NCI-H345 (cell line): ENCODE results near the gene AFAP1L2.
A peak's percentile ranks its signal among the peaks of the same experiment; 100 is the strongest.

Source experiments
- DNase-seq: peaks from one replicate; lab custom pipeline; 2025; lab: John Stamatoyannopoulos, UW

AFAP1L2 gene

GRCh38 chr10:114404171-114405010, at the start of gene AFAP1L2:
Gene AFAP1L2 (minus strand): TSS chr10:114404502. CDS start chr10:114404455, 47 bp downstream.
- DNase-seq, result peak; percentile 15

DNA sequence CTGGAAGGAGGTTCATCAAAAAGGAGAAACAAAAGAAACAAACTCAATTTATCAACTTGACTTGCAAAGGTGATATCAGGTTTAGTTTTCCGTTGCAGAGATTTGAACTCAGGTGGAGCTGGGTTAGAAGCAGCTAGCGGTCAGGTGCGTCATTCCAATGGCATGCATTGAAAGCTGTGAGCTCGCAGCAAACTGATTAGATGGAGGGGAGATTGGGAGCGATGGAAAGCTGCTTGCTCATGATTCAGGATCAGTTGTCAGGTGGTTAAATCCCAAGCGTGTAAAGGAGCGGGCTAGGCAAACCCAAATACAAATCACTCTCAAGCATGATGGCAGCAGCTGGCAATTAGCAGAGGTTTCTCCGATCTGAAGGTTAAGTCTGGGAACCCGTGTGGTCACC, 49.3 kb upstream of the AFAP1L2 start:
- no peak for DNase-seq

GRCh38 chr10:114448897-114449296, 44.6 kb upstream of the AFAP1L2 start:
- DNase-seq, result no peak

- no peak for DNase-seq
Measured at GRCh38 chr10:114445332-114445731, 41.0 kb upstream of the AFAP1L2 start.

- DNase-seq, result no peak
Measured at GRCh38 chr10:114444819-114445218, 40.5 kb upstream of the AFAP1L2 start.

DNA sequence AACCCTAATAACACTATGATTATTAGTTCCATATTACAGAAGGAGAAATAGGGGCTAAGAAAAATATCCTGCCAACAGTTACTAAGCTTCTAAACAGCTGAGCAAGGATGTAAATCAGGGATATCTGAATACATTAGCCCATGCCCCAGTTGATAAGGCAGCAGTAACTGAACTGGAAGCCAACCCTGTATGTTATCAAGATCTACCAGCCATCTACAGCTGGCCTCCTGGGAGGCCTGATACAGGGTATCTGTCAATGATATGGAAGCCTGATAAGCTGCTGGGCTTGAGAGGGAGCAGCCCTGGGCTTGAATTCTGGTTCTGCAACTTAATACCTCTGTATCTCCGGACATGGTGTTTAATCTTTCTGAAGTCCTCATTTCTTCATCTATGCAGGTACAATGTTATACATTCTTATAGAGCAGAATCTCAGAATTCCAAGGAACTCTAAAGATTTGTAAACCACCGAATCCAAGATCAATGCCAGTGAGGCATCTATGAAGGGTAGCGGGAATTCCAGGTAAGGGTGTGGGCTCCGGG, 37.9 kb upstream of the AFAP1L2 start:
- DNase-seq, result no peak

DNA sequence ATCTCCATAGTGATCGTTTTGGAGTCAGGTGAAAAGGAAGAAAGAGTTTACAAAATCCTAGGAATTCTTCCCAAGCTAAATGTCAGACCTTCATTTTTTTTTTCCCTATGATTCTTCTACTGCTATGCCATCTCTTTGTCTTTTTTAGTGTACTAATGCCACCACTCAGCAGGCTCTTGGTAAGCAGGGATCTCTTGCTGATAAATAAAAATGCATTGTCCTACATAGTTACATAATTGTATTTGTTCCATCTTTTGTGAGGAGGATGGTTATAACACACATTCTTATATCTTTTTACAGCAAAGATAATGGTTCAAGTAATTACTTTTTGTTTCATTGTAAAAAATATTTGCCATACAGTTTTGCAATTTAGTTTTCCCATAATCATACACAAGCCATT, 36.8 kb upstream of the AFAP1L2 start:
- DNase-seq, result no peak

DNA sequence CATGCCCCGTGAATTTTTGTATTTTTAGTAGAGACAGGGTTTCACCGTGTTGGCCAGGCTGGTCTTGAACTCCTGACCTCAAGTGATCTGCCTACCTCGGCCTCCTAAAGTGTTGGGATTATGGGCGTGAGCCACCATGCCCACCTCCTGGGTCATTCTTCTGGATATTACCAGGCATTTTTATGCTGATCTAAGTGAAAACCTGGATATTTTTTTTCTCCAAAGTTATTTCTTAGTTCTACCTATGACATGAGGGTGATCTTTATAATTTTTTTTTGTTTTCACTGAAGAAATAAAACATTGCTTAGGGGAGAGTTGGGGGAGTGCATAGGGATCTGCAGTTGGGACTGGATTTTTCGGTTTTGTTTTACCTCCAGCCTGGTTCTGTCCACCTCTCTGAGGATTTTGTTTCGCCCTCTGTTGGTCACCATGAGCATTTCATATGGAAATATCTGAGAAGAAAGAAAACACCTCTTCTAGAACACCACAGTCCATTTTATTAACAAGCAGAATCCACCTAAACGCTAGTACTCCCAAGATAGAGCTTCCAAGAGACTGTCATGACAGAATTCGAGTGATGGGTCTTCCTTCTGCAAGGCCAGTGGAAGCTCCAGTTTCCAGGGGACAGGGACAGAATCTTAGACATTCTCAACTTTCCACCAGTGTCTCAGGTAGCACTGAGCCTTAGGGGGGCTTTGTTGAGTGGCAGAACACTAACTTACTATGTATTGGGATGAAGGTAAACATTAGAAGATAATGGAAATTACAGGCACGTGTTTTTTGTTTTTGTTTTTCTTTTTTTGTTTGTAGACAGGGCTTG, 33.4 kb upstream of the AFAP1L2 start:
- no peak for DNase-seq

- no peak for DNase-seq
Measured at GRCh38 chr10:114436941-114437340, 32.6 kb upstream of the AFAP1L2 start.

DNA sequence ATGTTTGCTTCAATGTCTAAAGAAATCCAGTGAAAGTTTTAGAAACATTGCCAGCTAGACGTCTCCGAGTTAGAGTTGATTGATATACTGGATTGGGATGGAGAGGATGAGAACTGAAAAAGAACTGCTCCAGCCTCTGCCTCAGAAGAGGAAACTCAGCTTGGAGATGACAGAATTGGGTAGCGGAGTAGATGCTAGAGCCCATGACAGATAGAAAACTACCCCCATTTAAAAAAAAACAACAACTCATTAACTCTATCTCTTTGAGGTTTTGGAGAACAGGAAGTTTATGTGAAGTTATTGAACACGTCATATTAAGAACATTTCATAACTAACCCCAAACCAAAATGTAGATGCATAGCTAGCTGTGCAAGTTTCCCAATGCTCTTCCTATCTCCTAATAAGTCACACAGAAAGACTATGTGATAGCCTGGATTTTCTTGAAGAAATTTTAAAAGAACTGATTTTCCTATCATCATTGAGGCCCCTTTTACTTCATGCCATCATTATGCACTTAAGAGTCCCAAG, 28.3 kb upstream of the AFAP1L2 start:
- DNase-seq, result no peak

GRCh38 chr10:114431414-114432135, 27.3 kb upstream of the AFAP1L2 start:
- no peak for DNase-seq

DNA sequence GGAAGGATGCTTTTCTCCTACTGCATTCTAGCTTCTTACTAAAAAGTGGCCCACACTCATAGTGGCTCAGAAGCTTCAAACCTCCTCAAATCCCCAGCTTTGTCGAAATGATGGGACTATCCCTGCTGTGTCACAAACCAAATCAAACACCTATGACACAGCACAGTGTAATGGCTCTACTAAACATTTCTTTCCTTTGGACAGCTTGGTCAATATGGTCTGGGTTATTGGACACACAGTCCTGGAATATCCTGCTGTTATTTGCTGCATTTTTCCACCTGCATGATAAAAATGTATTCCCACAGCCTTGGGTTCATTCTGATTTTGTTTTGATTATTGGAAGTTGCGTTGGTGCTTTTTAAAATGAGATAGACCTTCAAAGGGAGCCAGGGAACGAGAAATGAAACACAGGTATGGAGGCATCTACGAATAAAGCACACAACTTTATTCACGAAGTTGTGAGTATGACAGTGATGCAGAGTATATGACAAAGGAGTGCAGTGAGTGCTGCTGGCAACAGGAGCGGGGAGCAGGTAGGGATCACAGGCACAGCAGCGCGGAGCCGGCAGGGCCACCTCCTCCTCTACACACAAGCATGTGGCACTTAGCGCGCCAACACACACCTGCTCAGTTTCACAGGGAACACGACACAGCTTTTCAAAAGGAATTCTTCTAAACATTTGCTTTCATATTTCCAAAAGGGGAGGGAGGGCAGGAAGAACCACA, 26.5 kb upstream of the AFAP1L2 start:
- DNase-seq, result no peak

DNA sequence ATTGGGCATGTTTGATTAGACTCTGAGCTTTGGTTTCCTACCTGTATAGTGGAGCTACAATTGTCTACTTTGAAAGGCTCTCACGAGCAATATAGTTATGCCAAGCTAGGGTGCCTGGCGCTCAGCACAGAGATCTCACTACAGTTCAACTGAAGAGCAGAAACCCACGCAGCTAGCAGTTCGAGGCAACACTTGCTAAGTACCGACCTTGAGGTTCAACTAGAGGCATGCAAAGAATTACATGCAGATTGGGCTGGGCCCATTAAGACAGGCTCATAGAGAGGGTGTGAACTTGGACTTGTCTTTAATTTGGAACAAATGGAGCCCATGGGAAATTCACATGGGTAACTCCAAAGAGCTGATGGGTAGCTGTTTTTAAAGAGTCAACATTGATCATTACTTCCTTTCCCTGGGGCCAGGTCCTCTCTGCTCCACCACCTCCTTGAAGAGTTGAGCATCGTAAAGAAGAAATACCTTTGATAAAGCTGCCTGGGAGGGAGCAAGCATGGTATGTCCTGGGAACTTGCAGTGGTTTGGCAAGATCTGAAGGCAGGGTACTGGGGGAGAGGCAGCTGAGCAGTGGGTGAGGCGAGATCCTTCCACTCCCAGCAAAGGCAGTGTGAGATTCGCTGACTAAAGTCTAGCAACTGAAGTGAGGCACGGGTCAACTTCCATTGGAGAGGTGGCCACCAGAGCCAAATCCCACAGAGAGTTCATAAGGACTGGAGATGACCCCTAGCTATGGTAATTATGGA, 25.5 kb upstream of the AFAP1L2 start:
- DNase-seq, result no peak

DNA sequence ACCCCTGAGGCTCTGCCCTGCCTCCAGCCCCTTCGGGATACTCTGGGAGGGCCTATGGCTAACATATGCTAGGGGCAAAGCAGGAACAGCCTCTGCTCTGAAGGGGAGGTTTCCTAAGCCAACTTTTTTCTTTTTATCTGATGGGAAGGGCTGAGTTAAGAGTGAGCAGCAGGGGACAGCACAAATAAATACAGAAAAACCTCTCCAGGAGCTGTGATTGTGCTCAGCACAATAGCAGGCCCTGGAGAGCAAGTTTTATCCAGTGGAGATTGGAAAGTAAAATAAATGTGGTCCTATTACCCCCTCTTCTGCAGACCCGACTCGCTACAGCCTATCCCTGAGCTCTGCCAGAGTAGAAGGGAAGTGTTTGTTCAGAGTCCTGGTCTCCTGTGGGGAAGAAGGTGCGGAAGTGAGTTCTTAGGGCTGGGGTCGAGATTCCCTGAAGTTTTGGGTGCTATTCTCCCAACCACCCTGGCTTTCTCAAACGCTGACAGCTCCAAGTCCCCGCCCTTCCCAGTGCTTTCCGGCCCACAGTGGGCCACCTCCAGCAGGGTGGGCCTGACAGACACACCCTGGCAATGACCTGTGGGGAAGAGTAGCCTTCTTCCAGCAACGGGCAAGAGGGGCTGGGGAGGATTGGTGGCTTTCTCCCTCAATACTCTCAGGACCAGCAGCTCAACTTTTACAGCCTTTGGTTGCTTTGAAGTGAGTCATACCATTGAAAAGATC, 23.0 kb upstream of the AFAP1L2 start:
- DNase-seq, result peak; percentile 57

DNA sequence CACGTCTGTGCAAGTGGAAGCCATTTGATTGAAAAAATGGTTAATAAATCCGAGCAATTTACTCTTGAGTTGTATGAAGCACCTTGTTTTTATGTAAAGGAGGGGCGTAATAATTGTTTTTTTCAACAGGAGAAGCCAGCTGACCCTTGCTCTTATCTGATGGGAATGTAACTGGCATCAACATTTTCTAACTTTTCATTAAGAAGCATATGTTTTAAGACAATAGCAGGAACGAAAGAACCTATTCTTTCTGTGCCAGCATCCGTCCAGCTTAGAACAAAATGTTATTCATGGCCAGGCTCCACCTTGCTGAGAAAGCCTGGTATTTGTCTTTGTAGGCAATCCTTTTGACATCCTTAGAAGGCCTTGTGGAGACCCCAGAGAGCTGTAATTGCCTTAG, 22.2 kb upstream of the AFAP1L2 start:
- no peak for DNase-seq

DNA sequence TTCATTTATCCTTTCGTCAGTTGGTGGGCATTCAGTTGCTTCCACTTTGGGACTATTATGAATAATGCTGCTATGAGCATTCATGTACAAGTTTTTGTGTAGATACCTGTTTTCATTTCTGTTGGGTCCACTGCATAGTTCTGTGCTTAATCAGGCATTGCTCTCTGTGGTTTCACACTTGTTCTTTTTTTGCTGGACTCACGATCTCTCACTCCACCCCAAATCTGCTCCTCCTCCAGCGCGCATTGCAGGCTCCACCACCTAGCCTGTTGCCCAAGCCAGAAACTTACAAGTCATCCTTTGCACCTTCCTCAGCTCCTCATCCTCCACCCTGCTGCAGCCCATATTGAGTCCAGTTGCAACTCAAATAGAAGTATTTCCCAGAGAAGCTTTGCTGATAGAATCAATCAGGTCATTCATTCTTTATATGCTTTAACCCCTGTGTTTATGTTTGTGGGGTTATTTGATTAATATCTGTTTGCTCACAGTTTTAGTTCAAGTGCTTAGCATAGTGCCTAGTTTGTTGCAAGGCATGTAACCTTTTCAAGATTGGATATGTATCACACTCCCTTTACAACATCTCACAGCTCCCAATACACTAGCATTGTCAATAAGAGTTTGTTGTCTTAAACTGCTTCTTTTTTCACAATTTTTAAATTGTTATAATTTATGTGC, 16.6 kb upstream of the AFAP1L2 start:
- DNase-seq, result no peak

GRCh38 chr10:114418109-114418508, 13.8 kb upstream of the AFAP1L2 start:
- DNase-seq, result no peak

DNA sequence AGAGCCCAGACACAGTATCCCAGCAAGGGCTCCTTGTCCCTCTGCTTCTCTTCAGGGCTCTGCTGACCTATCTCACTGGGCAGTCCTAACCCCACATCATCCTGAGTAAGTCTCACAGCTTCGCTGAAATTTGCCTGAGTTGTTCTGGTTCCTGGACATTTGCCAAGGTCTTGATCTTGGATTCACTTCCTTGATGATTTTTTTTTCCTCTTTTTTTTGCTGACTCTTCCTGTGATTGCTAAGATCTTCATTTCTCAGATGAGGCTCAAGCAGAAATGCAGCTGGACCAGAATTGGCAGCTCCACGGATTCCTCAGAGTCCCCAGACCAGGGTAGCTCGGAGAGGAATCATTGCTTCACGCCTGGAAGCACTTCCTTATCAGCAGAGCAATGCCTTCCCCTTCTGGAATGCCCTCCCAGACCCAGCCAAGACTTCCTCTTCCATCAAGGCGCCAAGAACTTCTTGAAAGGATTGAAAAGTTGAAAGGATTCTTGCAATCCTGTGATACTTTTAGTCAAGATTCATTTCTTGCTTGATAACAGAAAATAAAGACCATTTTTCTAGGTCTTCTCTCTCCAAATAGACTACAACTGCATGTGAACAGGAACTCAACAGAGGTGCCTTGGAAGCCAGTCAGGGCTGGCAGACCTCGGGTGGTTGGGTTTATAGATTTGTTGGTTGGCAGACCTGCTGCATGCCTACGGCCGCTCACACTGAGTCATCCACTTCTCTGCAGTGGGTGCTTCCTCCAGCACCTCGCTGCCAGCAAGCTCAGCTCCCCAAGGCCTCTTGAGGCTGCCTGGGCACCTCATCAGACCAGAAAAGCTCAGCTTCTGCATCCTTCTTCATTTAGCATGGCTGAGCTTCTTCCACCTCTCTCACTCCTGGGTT, 8.8 kb upstream of the AFAP1L2 start:
- no peak for DNase-seq
